Activated CD8-positive, alpha-beta memory T cell treated with anti-CD3 and anti-CD28 coated beads for 36 hours (primary cell): ENCODE measurements around the gene JARID2. TPM values are rescaled to one million over a fixed set of nuclear protein-coding genes. Genes with fewer than 3 reads are reported as not detected.

Experiments used
- CTCF ChIA-PET: fragments of 350-600 bp; sonication (Branson Sonifier 250); formaldehyde crosslinking; loops from one replicate; lab custom pipeline; 2021; ENCODE audit warnings: antibody characterized with exemption; lab: Charles Lee
- POLR2A ChIA-PET: fragments of 350-600 bp; sonication (Branson Sonifier 250); formaldehyde crosslinking; loops from one replicate; lab custom pipeline; 2021; ENCODE audit warnings: antibody characterized with exemption; lab: Charles Lee
- total RNA-seq, 2 experiments: library from RNA; stranded (reverse); gene quantifications; one replicate each; pipeline ENCODE4 v1.2.3, GENCODE V29; 2021

JARID2 gene
- total RNA-seq, 2 experiments from 2014 or later, result 25.9 to 26.6 TPM

DNA sequence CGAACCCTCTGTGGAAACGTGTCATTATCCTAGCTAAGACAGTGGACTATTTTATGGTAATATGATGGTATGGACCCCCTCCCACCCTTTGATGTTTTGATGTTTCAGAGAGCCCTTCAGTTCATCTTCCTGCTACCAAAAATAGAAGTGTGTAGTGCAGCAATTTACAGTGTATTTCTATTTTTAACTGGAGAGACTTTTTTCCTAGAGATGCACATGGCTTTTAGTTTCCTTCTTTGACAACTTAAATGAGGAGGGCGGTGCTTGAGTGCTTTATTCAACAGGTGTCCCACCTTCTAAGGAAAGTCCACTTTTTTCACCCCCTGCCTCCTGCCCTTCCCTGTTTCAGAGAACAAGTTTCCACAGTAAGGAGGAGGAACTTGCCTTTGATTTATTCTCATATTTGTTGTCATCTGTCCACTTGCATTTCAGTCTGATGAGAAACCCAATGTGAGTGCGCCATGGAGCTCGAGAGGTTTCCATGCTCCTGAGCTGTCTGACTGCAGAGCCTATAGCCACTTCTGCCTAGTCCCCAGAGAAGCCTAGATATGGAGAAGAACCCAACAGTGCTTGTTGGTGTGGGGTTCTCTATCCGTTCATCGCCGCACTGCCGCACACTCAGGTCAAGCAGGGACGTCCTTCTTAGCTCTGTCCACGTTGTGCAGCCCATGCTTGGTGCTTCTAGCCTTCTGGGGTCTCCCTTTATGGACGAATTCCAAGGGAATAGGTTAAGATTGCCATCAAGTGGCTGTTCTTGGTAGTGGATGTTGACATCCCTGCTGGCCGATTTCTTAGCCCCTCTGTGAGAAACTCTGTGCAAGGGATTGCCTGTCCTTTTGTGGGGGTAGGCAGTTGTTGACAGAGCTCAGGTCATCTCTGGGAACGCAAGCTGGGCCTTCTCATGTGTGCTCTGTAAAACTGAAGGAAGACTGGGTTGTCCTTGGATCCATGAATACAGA, 144.2 kb downstream of the JARID2 start:
- CTCF ChIA-PET, result interaction anchor here (0.6 to 0.9 kb wide), 2 partner anchors 9 to 31 kb away, joined by 3 read pairs; no protein-coding TSS in a partner anchor
- POLR2A ChIA-PET, result no interaction called here

DNA sequence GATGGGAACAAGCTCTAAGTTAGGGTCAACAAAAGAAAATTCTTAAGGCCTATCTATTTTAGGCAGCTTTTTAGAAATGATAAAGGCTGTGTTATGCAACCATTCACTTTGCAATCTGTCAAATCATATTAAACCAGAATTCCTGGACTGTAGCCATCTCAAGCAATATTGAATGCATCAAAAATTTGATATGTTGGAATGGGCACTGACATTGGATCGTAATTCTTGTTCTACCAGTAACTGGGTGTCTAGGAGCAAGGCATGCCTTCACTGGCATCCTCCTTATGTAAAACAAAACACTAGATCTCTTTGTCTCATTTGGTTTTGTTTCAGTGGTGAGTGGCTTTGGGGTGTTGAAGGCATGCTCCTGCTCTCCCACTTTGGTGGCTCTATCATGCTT, 145.6 kb downstream of the JARID2 start:
- CTCF ChIA-PET, result no interaction called here

GRCh38 chr6:15392182-15392581, 146.3 kb downstream of the JARID2 start:
- ChIA-PET CTCF (no interaction called here), POLR2A (no interaction called here)

More for the DNA sequence above, 145.6 kb downstream of the JARID2 start:
- POLR2A ChIA-PET, result no interaction called here

DNA sequence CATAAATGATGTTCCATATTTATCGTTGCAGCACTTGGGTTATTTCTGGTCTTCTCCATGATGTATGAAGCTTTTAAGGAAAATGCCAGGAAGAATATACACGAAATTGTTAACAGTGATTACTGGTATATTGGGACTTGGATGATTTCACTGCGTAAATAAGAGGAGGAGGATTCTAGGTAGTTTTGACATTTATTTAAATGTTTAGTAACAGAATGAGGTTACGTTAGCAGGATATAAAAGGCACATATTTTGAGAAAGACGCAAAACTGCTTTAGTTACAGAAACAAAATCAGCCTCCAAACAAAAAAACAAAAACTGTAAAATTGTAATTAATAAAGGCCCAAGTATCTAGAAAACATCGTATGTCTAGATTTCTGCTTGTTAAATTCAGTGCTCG, 147.7 kb downstream of the JARID2 start:
- ChIA-PET POLR2A (no interaction called here), CTCF (no interaction called here)

DNA sequence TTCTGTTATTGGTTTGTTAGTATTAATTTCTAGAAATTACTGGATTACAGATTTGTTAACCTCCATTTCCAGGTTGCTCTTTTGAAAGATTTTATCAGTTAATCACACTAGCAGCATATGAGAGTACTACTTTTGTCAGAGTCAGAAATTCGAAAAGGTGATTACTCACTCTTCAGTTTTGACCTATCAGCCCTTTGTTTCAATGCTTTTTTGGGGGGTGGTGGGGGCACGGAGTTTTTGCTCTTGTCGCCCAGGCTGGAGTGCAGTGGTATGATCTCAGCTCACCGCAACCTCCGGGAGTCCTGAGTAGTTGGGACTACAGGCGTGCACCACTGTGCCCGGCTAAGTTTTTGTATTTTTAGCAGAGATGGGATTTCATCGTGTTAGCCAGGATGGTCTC, 149.2 kb downstream of the JARID2 start:
- CTCF ChIA-PET, result interaction anchor here (0.6 to 0.7 kb wide), 2 partner anchors 16 to 671 kb away, joined by 3 to 4 read pairs; no protein-coding TSS in a partner anchor
- POLR2A ChIA-PET, result no interaction called here

DNA sequence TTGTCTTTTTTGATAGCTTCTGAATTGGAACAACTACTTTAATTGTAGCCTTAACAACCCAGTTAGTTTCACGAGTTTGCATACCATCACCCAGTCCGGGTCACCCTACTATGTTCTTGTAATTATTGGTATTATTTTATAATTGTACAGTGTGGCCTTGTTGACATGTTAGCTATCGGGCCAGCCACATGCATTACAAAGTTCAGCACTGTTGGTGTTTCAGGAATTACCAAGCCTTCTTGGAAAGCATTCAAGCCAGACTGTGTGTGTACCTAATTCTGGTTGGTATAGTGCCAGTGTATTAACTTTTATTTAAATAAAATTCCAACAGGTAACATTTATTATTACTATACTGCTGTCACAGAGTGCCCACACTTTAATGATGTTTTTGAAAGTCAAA, 150.9 kb downstream of the JARID2 start:
- CTCF ChIA-PET, result no interaction called here
- POLR2A ChIA-PET, result no interaction called here

GRCh38 chr6:15398633-15399275, 152.9 kb downstream of the JARID2 start:
- POLR2A ChIA-PET, result no interaction called here
- CTCF ChIA-PET, result no interaction called here

- ChIA-PET CTCF (interaction anchor here (0.7 to 1.1 kb wide), 2 partner anchors 20 to 81 kb away, joined by 3 read pairs; no protein-coding TSS in a partner anchor), POLR2A (no interaction called here)
Observed at GRCh38 chr6:15399641-15400470, 154.0 kb downstream of the JARID2 start.

- CTCF ChIA-PET, result interaction anchor here (1.1 kb wide), 1 partner anchor 82 kb away, joined by 3 read pairs; no protein-coding TSS in a partner anchor
- POLR2A ChIA-PET, result no interaction called here
Observed at GRCh38 chr6:15400572-15401004, 154.7 kb downstream of the JARID2 start.

DNA sequence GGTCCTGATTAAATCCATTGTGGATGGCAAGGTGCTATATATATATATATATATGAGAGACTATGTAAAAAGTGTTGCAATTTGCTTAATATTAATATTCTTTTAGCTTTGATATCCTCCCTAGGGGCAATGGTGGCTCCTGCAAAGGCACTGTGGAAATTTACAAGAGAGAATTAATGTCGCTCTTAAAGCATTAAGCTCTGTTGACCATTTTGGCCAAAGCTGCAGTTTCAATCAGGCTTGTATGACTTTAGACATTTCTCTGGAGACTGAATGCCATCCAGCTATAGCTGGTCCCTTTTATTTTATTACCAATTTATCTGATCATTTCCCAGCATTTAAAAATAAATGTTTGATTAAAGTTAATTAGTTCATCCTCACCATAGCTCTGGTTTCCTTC, 155.3 kb downstream of the JARID2 start:
- ChIA-PET POLR2A (no interaction called here), CTCF (interaction anchor here (1.1 kb wide), 1 partner anchor 83 kb away, joined by 3 read pairs; no protein-coding TSS in a partner anchor)

GRCh38 chr6:15401769-15402250, 155.9 kb downstream of the JARID2 start:
- CTCF ChIA-PET, result interaction anchor here (0.7 kb wide), 1 partner anchor 31 kb away, joined by 3 read pairs; no protein-coding TSS in a partner anchor
- POLR2A ChIA-PET, result no interaction called here

- ChIA-PET CTCF (interaction anchor here (0.7 kb wide), 1 partner anchor 30 kb away, joined by 3 read pairs; no protein-coding TSS in a partner anchor), POLR2A (interaction anchor here (1.1 kb wide), 1 partner anchor 14 kb away, joined by 3 read pairs; no protein-coding TSS in a partner anchor)
Observed at GRCh38 chr6:15402406-15403045, 156.7 kb downstream of the JARID2 start.

DNA sequence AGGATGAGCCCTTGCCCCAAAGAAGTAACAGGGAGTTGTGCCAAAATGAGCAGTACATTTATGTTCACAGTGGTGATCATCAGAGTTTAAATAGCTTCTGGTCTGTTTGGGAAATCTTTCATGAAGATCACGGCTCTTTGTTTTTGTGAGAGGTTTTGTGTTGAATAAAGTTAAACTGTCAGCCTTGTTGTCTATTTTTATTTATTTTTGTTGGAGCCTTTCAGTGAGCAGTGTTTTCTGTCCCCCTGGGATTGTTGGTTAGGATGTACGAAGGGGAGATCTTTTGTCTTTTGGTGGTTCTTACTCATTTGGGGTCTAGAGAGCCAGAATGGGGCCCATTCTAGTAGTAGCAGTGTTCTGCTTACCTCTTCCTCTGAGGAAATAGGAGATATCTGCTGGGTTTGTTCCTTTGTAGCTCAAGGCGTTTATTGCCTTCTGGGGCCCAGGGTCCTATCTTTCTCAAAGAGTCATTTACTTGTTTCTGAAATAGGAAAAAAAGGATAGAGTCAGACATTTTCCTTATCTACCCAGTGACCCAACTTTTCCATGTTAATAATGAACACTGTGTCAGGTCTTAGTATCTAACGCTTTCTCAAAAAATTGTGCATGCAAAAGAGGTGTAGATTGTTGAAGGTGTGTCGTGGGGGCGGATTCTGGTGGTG, 157.4 kb downstream of the JARID2 start:
- ChIA-PET CTCF (no interaction called here), POLR2A (interaction anchor here (1.1 kb wide), 1 partner anchor 15 kb away, joined by 3 read pairs; no protein-coding TSS in a partner anchor)

DNA sequence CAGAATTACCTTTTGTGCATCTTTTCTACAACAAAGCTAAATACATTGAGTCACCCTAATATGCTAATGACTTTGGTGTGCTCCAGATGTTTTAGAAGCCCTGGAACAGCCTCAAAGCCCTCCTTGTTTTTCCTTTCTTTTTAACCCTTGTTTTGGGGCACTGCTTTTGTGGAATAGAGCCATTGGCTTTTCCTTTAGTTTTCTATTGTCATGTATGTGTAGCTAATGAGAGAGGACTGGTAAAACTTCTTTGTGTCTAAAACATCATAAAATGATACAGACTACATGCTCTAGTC, 158.8 kb downstream of the JARID2 start:
- CTCF ChIA-PET, result interaction anchor here (1.2 kb wide), 1 partner anchor 9 kb away, joined by 3 read pairs; no protein-coding TSS in a partner anchor

GRCh38 chr6:15405129-15406068, 159.5 kb downstream of the JARID2 start:
- CTCF ChIA-PET, result interaction anchor here (1.2 kb wide), 1 partner anchor 10 kb away, joined by 3 read pairs; no protein-coding TSS in a partner anchor
- POLR2A ChIA-PET, result no interaction called here

More for the DNA sequence above, 158.8 kb downstream of the JARID2 start:
- POLR2A ChIA-PET, result interaction anchor here (0.5 kb wide), 1 partner anchor 698 kb away, joined by 3 read pairs; no protein-coding TSS in a partner anchor

- ChIA-PET POLR2A (no interaction called here), CTCF (no interaction called here)
Observed at GRCh38 chr6:15406452-15406851, 160.6 kb downstream of the JARID2 start.

- POLR2A ChIA-PET, result no interaction called here
Observed at GRCh38 chr6:15408008-15408407, 162.1 kb downstream of the JARID2 start.

More at GRCh38 chr6:15408008-15408407, 162.1 kb downstream of the JARID2 start:
- CTCF ChIA-PET, result no interaction called here
